Stimulated activated CD4-positive, alpha-beta T cell treated with anti-CD3 and anti-CD28 coated beads, Interleukin-2, amount 100 ng/mL, for 4 hours (primary cell): ENCODE results near the gene JMJD8.
A peak's percentile ranks its signal among the peaks of the same experiment; 100 is the strongest.

ENCODE experiments used
- DNase-seq: peaks from one replicate; pipeline ENCODE4 v3.0.0-alpha.2; 2020; ENCODE audit warnings: low read depth

The JMJD8 gene

DNA sequence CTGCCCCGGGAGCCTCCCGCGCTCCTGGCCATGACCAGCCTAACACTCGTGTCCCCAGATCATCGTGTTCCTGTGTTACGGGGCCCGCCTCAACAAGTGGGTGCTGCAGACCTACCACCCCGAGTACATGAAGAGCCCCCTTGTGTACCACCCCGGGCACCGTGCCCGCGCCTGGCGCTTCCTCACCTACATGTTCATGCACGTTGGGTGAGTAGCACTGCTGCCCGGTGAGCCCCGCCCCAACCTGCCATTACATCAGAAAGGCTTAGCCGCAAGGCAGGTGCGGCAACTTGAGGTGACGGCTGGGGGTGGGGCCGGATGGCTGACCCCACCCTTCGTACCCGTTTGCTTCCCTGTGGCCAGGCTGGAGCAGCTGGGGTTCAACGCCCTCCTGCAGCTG, 7.2 kb downstream of the JMJD8 start:
- no peak for DNase-seq

GRCh38 chr16:676565-676902, 7.6 kb downstream of the JMJD8 start:
- no peak for DNase-seq

- no peak for DNase-seq
These were observed 8.1 kb downstream of the JMJD8 start for GRCh38 chr16:675884-676564.

DNA sequence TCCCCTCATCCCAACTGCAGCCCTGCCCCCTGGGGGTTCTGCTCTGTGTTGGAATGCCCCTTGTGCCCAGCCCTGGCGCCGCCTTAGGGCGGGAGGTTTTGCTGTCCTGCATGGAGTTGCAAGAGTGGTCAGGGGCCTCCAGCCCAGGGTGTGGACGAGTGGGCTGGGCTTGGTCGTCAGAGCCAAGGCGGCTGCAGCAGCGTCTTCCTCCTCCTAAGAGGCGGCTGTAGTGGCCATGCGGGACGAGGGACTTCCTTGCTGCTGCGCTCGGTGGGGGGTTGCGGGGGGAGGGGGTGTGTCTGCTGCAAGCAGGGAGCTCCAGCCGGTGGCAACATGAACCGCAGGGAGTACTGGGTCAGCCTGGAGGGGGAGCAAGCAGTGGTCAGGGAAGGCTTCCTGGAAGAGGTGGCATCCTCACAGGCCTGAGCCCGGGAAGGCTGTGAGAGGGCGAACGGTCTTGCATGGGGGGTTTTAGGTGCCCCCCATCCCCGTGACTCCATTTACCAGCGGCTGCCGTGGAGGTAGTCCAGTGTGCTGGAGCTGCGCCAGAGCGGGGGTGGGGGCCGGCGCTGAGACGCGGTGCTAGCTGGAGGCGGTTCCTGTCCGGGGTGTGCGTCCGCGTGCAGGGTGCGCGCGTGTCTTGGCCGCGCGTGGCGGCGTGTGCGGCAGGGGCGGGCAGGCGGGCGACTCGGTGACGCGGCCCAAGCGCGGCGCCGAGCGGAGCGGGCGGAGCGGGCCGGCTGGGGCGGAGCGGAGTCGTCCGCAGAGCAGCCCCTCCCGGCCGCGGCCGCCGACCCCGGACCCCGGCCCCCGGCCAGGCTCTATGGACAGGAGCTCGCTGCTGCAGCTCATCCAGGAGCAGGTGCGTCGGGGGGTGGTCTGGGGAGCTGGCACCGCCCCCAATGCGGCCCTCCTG, 8.9 kb downstream of the JMJD8 start, which contains the start of gene RHBDL1:
Gene RHBDL1, plus strand, starts transcription at position 704 of the 916 bp plus-strand sequence. Its CDS starts 120 bp downstream, at position 824.
- DNase-seq: no peak

DNA sequence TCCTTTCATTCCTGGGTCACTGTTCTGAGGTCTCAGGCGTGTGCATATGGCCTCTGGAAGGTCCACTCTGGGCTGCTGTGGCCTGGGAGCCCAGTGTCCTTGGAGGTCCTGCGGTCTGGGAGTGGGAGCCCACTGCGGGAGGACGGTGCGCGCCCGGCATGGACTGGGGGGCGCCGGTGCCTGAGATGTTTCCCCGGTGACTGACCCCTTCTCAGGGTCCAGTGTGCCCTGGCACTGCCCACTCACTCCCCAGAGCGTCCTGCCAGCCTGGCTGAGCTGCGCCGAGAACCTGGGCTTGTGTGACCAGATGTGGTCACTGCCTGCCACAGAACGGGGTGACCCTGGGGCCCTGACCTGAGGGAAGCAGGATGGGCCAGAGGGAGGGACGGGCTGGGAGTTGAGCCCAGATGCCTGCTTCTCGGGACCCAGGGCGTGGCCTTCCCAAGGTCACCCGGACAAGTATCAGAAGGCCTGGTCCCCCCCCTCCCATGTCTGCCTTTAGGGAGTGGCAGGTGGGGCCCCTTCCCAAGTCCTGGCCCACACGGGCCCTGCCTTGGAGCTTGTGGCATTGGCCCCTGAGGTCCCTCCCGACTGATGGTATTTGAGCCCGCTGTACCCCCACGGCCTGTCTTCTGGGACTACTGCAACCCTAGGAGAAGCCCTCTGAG, 9.8 kb downstream of the JMJD8 start:
- no peak for DNase-seq

GRCh38 chr16:673399-673991, 10.6 kb downstream of the JMJD8 start:
- DNase-seq: no peak

- DNase-seq: no peak
These were observed 11.3 kb downstream of the JMJD8 start for GRCh38 chr16:672851-673250.

GRCh38 chr16:672371-672770, 11.8 kb downstream of the JMJD8 start:
- DNase-seq: no peak

DNA sequence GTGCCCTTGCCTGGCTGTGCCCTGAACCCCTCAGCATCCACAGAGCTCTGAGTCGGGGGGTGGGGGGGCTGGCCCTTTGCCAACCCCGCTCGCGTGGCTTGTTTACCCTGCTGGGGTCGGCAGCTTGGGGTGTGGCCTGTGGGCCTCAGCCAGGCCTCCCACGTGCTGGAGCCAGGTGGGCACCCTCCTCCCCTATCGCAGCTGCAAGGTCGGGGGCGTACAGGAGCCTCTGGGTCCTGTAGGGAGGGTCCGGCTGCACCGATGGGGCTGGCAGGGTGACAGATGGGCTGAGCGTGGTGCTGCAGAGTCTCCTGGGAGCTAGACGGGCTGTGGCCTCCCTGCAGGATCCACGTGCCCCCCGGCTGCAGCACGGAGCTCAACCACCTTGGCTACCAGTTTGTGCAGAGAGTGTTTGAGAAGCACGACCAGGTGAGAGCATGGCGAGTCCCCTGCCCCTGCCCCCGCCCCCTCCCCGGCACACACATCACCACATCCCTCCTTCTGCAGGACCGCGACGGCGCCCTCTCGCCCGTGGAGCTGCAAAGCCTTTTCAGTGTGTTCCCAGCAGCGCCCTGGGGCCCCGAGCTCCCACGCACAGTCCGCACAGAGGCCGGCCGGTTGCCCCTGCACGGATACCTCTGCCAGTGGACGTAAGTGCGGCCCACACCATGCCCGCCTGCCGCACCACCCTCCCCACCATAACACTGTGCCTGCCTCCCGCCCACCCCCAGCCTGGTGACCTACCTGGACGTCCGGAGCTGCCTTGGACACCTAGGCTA, 12.6 kb downstream of the JMJD8 start:
- no peak for DNase-seq

- no peak for DNase-seq
These were observed 13.4 kb downstream of the JMJD8 start for GRCh38 chr16:670485-671352.

DNA sequence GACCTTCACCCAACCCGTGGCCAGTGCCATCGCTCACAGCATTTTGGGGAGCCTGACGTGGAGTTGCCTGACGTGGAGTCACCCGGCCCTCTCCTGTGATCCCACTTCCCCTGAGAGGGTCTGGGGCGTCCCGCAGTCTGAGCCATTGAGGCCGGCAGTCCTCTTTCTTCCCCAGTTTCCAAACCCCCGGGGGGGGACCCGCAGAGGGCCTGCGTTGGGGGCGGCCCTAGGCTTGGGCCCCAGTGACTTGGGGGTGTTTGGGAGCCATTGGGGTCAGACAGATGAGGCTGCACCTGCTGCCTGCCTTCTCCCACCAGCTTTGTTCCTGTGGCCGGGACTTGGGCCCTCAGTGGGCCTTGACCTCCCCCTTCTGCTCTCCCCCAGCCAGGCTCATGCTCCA, 14.5 kb downstream of the JMJD8 start:
- DNase-seq: no peak

- DNase-seq: no peak
These were observed 15.5 kb downstream of the JMJD8 start for GRCh38 chr16:668519-669171.

DNA sequence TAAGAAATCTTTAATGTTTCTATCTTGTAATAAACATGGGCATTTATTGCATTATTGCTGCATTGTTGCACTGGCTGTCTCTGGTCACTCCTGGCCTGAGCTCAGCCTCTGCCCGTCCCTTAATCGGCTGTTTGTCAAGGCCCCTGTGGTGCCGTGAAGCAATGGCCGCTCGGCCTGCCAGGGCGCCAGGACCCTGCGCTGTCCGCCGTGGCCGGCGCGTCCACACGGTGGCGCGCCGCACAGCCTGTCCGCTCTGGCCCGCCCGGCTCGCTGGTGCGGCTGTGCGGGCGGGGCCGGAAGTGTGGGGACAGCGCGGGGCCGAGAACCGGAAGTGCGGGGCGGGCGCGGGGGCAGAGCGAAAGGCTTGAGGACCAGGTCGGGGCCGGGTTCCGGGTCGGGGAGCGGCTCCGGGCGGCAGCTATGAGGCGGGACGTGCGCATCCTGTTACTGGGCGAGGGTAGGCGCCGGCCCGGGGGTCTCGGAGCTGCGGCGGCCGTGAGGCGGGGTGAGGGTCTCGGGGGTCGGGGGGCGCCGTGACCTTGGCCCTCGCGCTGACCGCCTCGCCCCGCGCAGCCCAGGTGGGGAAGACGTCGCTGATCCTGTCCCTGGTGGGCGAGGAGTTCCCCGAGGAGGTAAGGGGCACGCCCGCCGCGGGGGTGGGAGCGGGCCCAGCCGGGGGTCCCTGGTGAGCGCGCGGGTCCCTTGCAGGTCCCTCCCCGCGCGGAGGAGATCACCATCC, 16.2 kb downstream of the JMJD8 start, which contains the start of gene RHOT2:
Gene RHOT2, plus strand, starts transcription at position 353 of the 739 bp plus-strand sequence. Its CDS starts 68 bp downstream, at position 421.
- DNase-seq: peak; percentile 86

GRCh38 chr16:667113-667779, 16.9 kb downstream of the JMJD8 start:
- DNase-seq: no peak

DNA sequence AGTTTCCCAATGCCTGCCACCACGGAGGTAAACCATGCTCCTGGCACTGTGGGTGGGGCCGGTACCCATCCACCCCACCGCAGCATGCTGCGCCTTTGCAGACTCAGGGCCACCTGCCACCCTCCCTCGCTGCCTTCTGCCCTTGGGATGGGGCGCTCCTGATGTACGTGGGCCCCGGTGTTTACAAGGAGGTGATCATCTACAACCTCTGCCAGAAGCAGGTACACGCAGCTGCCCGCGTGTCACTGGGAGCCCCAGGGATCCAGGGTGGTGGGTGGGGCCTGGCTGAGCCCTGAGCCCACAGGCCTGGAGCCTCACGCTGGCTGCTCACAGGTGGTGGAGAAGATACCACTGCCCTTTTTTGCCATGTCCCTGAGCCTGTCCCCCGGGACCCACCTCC, 17.6 kb downstream of the JMJD8 start:
- no peak for DNase-seq

DNA sequence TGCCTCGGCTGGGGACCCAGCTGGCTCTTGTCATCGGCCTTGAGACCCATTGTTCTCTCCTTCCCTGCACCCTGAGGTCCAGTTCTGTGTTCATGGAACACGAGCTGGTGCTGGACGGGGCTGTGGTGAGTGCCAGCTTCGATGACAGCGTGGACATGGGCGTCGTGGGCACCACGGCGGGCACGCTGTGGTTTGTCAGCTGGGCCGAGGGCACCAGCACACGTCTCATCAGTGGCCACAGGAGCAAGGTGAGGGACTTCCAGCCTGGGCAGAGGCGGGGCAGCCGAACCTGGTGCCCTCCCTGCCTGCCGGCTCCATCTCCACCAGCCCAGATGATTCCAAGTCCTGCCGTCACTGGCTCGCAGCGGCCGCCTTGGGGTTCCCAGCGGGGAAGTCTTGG, 21.5 kb downstream of the JMJD8 start:
- DNase-seq: no peak

GRCh38 chr16:662095-662494, 22.0 kb downstream of the JMJD8 start:
- no peak for DNase-seq

- DNase-seq: no peak
These were observed 22.8 kb downstream of the JMJD8 start for GRCh38 chr16:661184-661821.
